HepG2 (cell line): ENCODE measurements around the gene BTNL3. TPM values are rescaled to one million over a fixed set of nuclear protein-coding genes. Genes with fewer than 3 reads are reported as not detected.

Experiments used
- ATAC-seq: fragments of 200-7000 bp; cut with Tn5 transposase; 3 replicates; pipeline ENCODE4 v1.9.1; 2020; ENCODE audit warnings: mild to moderate bottlenecking, moderate library complexity
- BruUV-seq: library from RNA; stranded (reverse); fragments of 400-500 nt; replicated peaks from 2 replicates; lab custom pipeline; 2021; lab: Mats Ljungman, UMichigan
- CTCF ChIA-PET: fragments of 300-600 bp; formaldehyde crosslinking; extraction: SDS; loops from one replicate; lab custom pipeline; 2021; ENCODE audit warnings: low total read pairs, inconsistent platforms, low intra/inter-chr PET ratio; lab: Yijun Ruan, JAX
- POLR2A ChIA-PET: fragments of 350-600 bp; sonication (Branson Sonifier 250); formaldehyde crosslinking; loops from one replicate; lab custom pipeline; 2020; ENCODE audit warnings: antibody characterized with exemption, inconsistent platforms; lab: Yijun Ruan, JAX
- DNase-seq: peaks from one replicate; pipeline ENCODE4 v3.0.0-alpha.2; 2015; ENCODE audit warnings: low spot score
- FAIRE-seq: peaks from 3 replicates; lab custom pipeline; 2011; peaks lifted over from hg19 to GRCh38; lab: Jason Lieb, UNC
- H2AFZ ChIP-seq: one replicate; pipeline ENCODE4 v1.6.1; 2011; ENCODE audit warnings: low read length, inconsistent platforms
- H3K27ac ChIP-seq: fragments of 300-600 bp; 3 replicates; pipeline ENCODE4 v1.8.0; 2011; ENCODE audit warnings: mixed run types, mild to moderate bottlenecking, mixed read lengths, low read length, inconsistent platforms; ENCODE audit not compliant: insufficient read depth; ENCODE audit errors: extremely low read length
- H3K27me3 ChIP-seq, 2 experiments: fragments of 200-600 bp in 1 of 2; 2 replicates in 1 of 2; 3 replicates in 1 of 2; pipeline versions ENCODE4 v1.6.0 to v1.8.0; 2011; ENCODE audit warnings: low read length in 2 of 2, mild to moderate bottlenecking in 2 of 2, moderate library complexity in 2 of 2, inconsistent platforms in 1 of 2; ENCODE audit not compliant: insufficient read depth in 2 of 2, control insufficient read depth in 1 of 2
- H3K36me3 ChIP-seq, 2 experiments: fragments of 200-600 bp in 1 of 2; replicated peaks in 1 of 2; 2 replicates in 1 of 2; 3 replicates in 1 of 2; pipeline versions ENCODE4 v1.5.1 to v1.8.0; 2011; ENCODE audit warnings: low read length in 2 of 2, inconsistent platforms in 1 of 2; ENCODE audit not compliant: insufficient read depth in 2 of 2, control insufficient read depth in 1 of 2
- H3K4me1 ChIP-seq: 2 replicates; pipeline ENCODE4 v1.5.1; 2012; ENCODE audit warnings: low read length, inconsistent platforms; ENCODE audit not compliant: insufficient read depth
- H3K4me2 ChIP-seq: 2 replicates; pipeline ENCODE4 v1.6.0; 2011; ENCODE audit warnings: low read depth, low read length, inconsistent platforms
- H3K4me3 ChIP-seq, 3 experiments: fragments of 200-600 bp in 1 of 3; sonication (generic), shearing (Covaris generic) in 1 of 3; replicated peaks in 1 of 3; 2 replicates each; pipeline ENCODE4 v1.5.1; 2011 to 2016; ENCODE audit warnings: low read length in 3 of 3, inconsistent platforms in 2 of 3, low read depth in 2 of 3, mild to moderate bottlenecking in 2 of 3, control low read depth in 1 of 3, mixed read lengths in 1 of 3; ENCODE audit not compliant: insufficient read depth in 1 of 3
- H3K79me2 ChIP-seq: one replicate; pipeline ENCODE4 v1.6.1; 2011; ENCODE audit warnings: low read length, inconsistent platforms; ENCODE audit not compliant: insufficient read depth
- H3K9ac ChIP-seq: 2 replicates; pipeline ENCODE4 v1.6.0; 2011; ENCODE audit warnings: mild to moderate bottlenecking, low read depth, low read length, inconsistent platforms; ENCODE audit not compliant: insufficient read depth
- H3K9me3 ChIP-seq: 2 replicates; pipeline ENCODE4 v1.5.1; 2012; ENCODE audit warnings: mild to moderate bottlenecking, low read length
- H4K20me1 ChIP-seq: 2 replicates; pipeline ENCODE4 v1.6.0; 2011; ENCODE audit warnings: inconsistent platforms, mild to moderate bottlenecking, low read length, moderate library complexity; ENCODE audit not compliant: insufficient read depth
- EP300 ChIP-seq, 3 experiments: sonication (generic) in 1 of 3; formaldehyde crosslinking in 1 of 3; IDR thresholded peaks; 2 replicates each; pipeline versions ENCODE4 v1.5.1 to v1.6.1; 2011 to 2020; ENCODE audit warnings: low read depth in 2 of 3, low read length in 2 of 3, borderline replicate concordance in 1 of 3, improper control_type of control experiment in 1 of 3, mild to moderate bottlenecking in 1 of 3, missing genetic modification reagents in 1 of 3, moderate library complexity in 1 of 3
- HOXA7 ChIP-seq: sonication (generic); formaldehyde crosslinking; IDR thresholded peaks from 2 replicates; pipeline ENCODE4 v1.8.1; 2022; ENCODE audit warnings: mild to moderate bottlenecking, missing genetic modification reagents, moderate library complexity
- KDM2A ChIP-seq: sonication (generic); formaldehyde crosslinking; IDR thresholded peaks from 2 replicates; pipeline ENCODE4 v1.4.0; 2020; ENCODE audit warnings: low read depth, missing genetic modification reagents, borderline replicate concordance
- KLF15 ChIP-seq: sonication (generic); formaldehyde crosslinking; IDR thresholded peaks from 2 replicates; pipeline ENCODE4 v1.8.1; 2023; ENCODE audit warnings: borderline replicate concordance, mild to moderate bottlenecking, inconsistent platforms, missing genetic modification reagents, mixed read lengths
- SRSF4 ChIP-seq: fragments of 200-400 bp; formaldehyde crosslinking; IDR thresholded peaks from one replicate; pipeline ENCODE4 v1.6.1; 2018; ENCODE audit warnings: mild to moderate bottlenecking, low read depth, low read length, moderate library complexity; ENCODE audit not compliant: poor library complexity, severe bottlenecking
- TP53 ChIP-seq: sonication (generic); formaldehyde crosslinking; conservative IDR thresholded peaks from 2 replicates; pipeline ENCODE4 v1.4.0; 2020; ENCODE audit warnings: missing genetic modification reagents
- ZNF792 ChIP-seq: IDR thresholded peaks from 2 replicates; pipeline ENCODE4 v1.6.1; 2016
- ZNF83 ChIP-seq: sonication (generic); formaldehyde crosslinking; IDR thresholded peaks from 2 replicates; pipeline ENCODE4 v1.4.0; 2020; ENCODE audit warnings: missing genetic modification reagents, mild to moderate bottlenecking, borderline replicate concordance
- WGBS: methylation state at CpG from one replicate; pipeline ENCODE4 v1.1.6; 2017; ENCODE audit warnings: low lambda C conversion rate; 5-methylcytosine and 5-hydroxymethylcytosine counted together
- in situ Hi-C: cut with HindIII; loops from 2 replicates; pipeline ENCODE4 v1.10.0; 2017; ENCODE audit warnings: low pct_unique_long_range_greater_than_20kb; ENCODE audit not compliant: extremely low pct_ligation_motif_present
- intact Hi-C: fragments of 100-400 bp; cut with micrococcal nuclease; formaldehyde crosslinking; loops from one replicate; pipeline ENCODE4 v1.10.0; 2022; ENCODE audit not compliant: unreplicated experiment
- polyA plus RNA-seq, 8 experiments: library from polyadenylated mRNA; depleted of rRNA in 3 of 8; stranded (reverse) in 7 of 8; unstranded in 1 of 8; fragments of >200 nt; fragmentation: Illumina TruSeq in 4 of 8; extraction: Trizol in 4 of 8; gene quantifications; 2 replicates each; pipeline versions ENCODE4 v1.2.1 to v1.2.3, GENCODE V29; 2011 to 2016; ENCODE audit warnings: low read depth in 4 of 8, missing spikeins in 1 of 8, mixed read lengths in 1 of 8; ENCODE audit not compliant: insufficient read depth in 1 of 8
- total RNA-seq, 5 experiments: library from RNA; depleted of rRNA; stranded (reverse); fragments of >200 nt; fragmentation: Illumina TruSeq; extraction: Trizol; gene quantifications; 2 replicates each; pipeline ENCODE4 v1.2.3, GENCODE V29; 2016; ENCODE audit warnings: low read depth in 1 of 5

The BTNL3 gene
- total and polyA plus RNA-seq, 2 of the 13 experiments (the other 11 are each of a cell fraction or from before 2014, with no cell fraction given), result not detected

DNA sequence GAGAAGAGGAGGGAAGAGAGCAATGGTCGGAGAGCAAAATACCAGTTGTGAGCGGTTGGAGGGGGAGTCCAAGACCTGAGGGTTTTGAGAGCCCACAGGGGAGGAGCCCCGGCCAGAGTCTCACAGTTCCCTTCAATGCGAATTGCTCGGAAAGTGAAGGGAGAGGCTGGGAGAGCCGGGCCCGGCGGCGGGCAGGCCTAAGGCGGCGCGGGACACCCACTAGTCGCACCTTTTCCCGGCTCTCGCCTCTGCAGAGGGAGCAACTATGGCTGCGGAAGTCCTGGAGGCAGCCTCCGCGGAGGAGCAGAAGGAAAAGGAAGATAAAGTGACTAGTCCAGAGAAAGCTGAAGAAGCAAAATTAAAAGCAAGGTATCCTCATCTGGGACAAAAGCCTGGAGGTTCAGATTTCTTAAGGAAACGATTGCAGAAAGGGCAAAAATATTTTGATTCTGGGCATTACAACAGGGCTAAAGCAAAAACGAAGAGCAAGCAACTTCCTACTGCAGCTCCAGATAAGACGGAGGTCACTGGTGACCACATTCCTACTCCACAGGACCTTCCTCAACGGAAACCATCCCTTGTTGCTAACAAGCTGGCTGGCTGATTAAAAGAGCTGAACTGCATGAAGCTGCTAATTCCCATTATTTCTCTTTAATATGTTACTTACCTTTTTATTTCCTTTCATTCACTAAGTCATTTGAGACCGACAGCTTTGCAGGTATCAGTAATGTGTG lies 6.5 kb upstream of the BTNL3 start (continued):
- TF ChIP-seq EP300 (IDR thresholded peaks at IDR 0.05; ENCODE audit: low read depth in 2 of 2, low read length in 2 of 2) (no peak), EP300 (CRISPR knock-in tag; IDR thresholded peaks at IDR 0.05; ENCODE audit: borderline replicate concordance) (no peak), SRSF4 (no peak), HOXA7 (CRISPR knock-in tag) (no peak), ZNF83 (CRISPR knock-in tag) (no peak)

DNA sequence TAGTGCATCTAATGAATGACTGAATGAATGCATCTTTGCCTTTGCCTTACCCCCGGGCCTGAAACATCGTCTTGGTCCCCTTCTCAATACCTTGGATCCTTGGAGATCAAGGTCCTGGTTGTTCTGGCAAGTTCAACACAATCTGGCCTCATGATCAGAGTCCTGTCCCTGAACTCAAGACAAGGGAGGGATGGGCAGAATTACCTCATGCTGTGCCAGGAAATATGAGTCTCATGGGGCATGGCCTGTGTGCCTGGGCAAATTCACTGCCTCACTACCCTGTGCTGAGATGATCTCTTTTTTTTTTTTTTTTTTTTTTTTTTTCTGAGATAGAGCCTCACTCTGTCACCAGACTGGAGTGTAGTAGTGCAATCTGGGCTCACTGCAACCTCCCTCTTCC lies 630 bp upstream of the BTNL3 start:
- Histone ChIP-seq H3K36me3 (no peaks in the 10 kb centered on the region), H3K9ac (no peak overlapping the region), H3K4me2 (no peak overlapping the region), H3K4me3 (no peak overlapping the region), H3K79me2 (no peaks in the 10 kb centered on the region), H3K9me3 (no peaks in the 10 kb centered on the region), H3K27me3 (no peaks in the 10 kb centered on the region), H2AFZ (no peak overlapping the region), H4K20me1 (no peaks in the 10 kb centered on the region)
- DNase-seq (no peak), ATAC-seq (no peak), FAIRE-seq (no peak)
- CTCF ChIA-PET, result no interaction called here
- BruUV-seq, result no TSS peak
- POLR2A ChIA-PET, result no interaction called here
- TF ChIP-seq KDM2A (CRISPR knock-in tag), result no peak
- no peak for TF ChIP-seq TP53 (CRISPR knock-in tag)
- TF ChIP-seq KLF15 (CRISPR knock-in tag), result no peak
- TF ChIP-seq ZNF792, result no peak
- TF ChIP-seq, all 625 proteins: peak for 0
- no peaks in the 10 kb centered on the region for H3K4me1 ChIP-seq
- 0% methylated on average over 1 of the region's 2 CpGs for WGBS
- in situ Hi-C loops (no loop called here), intact Hi-C loops (no loop called here)
- H3K27ac ChIP-seq, result no peak overlapping the region
